ENCODE results near the gene AGAP1. TPM values are rescaled to one million over a fixed set of nuclear protein-coding genes. Genes with fewer than 3 reads are reported as not detected.
A peak's percentile ranks its signal among the peaks of the same experiment; 100 is the strongest.

The AGAP1 gene
- total RNA-seq, 1 donor, result 18.5 TPM

GRCh38 chr2:235745597-235745996 is 251.8 kb downstream of the AGAP1 start:
- H3K4me1 ChIP-seq (ENCODE audit: insufficient read depth, low read length), result no peaks in the 10 kb centered on the region
- peaks cover 10% of the 10 kb centered on the region for H3K36me3 ChIP-seq (ENCODE audit: insufficient read depth, low read length)
- DNase-seq (ENCODE audit: insufficient read length, low spot score, missing footprints), result no peak
- no peak overlapping the region for H3K4me2 ChIP-seq (ENCODE audit: insufficient read depth, low read length)
- H3K9me3 ChIP-seq (ENCODE audit: low read depth, low read length), result no peaks in the 10 kb centered on the region
- H3K27ac ChIP-seq (ENCODE audit: low read depth, low read length), result no peak overlapping the region
- no peak overlapping the region for H2AFZ ChIP-seq (ENCODE audit: low read length)
- no peak for TF ChIP-seq CTCF (IDR thresholded peaks at IDR 0.05; ENCODE audit: extremely low read depth, low read depth, low read length)
- H3K27me3 ChIP-seq (ENCODE audit: insufficient read depth, low read length), result no peaks in the 10 kb centered on the region
- H3K79me2 ChIP-seq (ENCODE audit: insufficient read depth, low read length), result no peaks in the 10 kb centered on the region
- H4K20me1 ChIP-seq (ENCODE audit: insufficient read depth, low read length), result peaks cover 2% of the 10 kb centered on the region
- no peak overlapping the region for H3K4me3 ChIP-seq (ENCODE audit: insufficient read depth, low read length)

GRCh38 chr2:235746257-235746934 is 252.6 kb downstream of the AGAP1 start:
- peaks cover 15% of the 10 kb centered on the region for H3K36me3 ChIP-seq (ENCODE audit: insufficient read depth, low read length)
- no peaks in the 10 kb centered on the region for H3K79me2 ChIP-seq (ENCODE audit: insufficient read depth, low read length)
- H3K27me3 ChIP-seq (ENCODE audit: insufficient read depth, low read length), result no peaks in the 10 kb centered on the region
- H4K20me1 ChIP-seq (ENCODE audit: insufficient read depth, low read length), result no peaks in the 10 kb centered on the region
- H3K4me3 ChIP-seq (ENCODE audit: insufficient read depth, low read length), result no peak overlapping the region
- no peaks in the 10 kb centered on the region for H3K4me1 ChIP-seq (ENCODE audit: insufficient read depth, low read length)
- no peaks in the 10 kb centered on the region for H3K9me3 ChIP-seq (ENCODE audit: low read depth, low read length)
- DNase-seq (ENCODE audit: insufficient read length, low spot score, missing footprints), result peak; percentile 98
- H3K4me2 ChIP-seq (ENCODE audit: insufficient read depth, low read length), result no peak overlapping the region
- H2AFZ ChIP-seq (ENCODE audit: low read length), result no peak overlapping the region
- TF ChIP-seq CTCF (IDR thresholded peaks at IDR 0.05; ENCODE audit: extremely low read depth, low read depth, low read length), result peak; percentile 89
- H3K27ac ChIP-seq (ENCODE audit: low read depth, low read length), result no peak overlapping the region

GRCh38 chr2:235747001-235747785 is 253.3 kb downstream of the AGAP1 start:
- no peak for TF ChIP-seq CTCF (IDR thresholded peaks at IDR 0.05; ENCODE audit: extremely low read depth, low read depth, low read length)
- Histone ChIP-seq H3K79me2 (ENCODE audit: insufficient read depth, low read length) (no peaks in the 10 kb centered on the region), H3K4me3 (ENCODE audit: insufficient read depth, low read length) (no peak overlapping the region), H4K20me1 (ENCODE audit: insufficient read depth, low read length) (no peaks in the 10 kb centered on the region), H3K4me2 (ENCODE audit: insufficient read depth, low read length) (no peak overlapping the region), H3K27me3 (ENCODE audit: insufficient read depth, low read length) (no peaks in the 10 kb centered on the region), H3K27ac (ENCODE audit: low read depth, low read length) (no peak overlapping the region), H2AFZ (ENCODE audit: low read length) (no peak overlapping the region), H3K9me3 (ENCODE audit: low read depth, low read length) (no peaks in the 10 kb centered on the region), H3K4me1 (ENCODE audit: insufficient read depth, low read length) (no peaks in the 10 kb centered on the region), H3K36me3 (ENCODE audit: insufficient read depth, low read length) (peaks cover 16% of the 10 kb centered on the region)
- DNase-seq (ENCODE audit: insufficient read length, low spot score, missing footprints), result peak; percentile 85

- Histone ChIP-seq H3K27me3 (ENCODE audit: insufficient read depth, low read length) (no peaks in the 10 kb centered on the region), H3K4me2 (ENCODE audit: insufficient read depth, low read length) (no peak overlapping the region), H2AFZ (ENCODE audit: low read length) (no peak overlapping the region), H3K79me2 (ENCODE audit: insufficient read depth, low read length) (no peaks in the 10 kb centered on the region), H3K4me3 (ENCODE audit: insufficient read depth, low read length) (no peak overlapping the region), H3K9me3 (ENCODE audit: low read depth, low read length) (no peaks in the 10 kb centered on the region), H3K4me1 (ENCODE audit: insufficient read depth, low read length) (no peaks in the 10 kb centered on the region), H3K36me3 (ENCODE audit: insufficient read depth, low read length) (peaks cover 12% of the 10 kb centered on the region), H4K20me1 (ENCODE audit: insufficient read depth, low read length) (no peaks in the 10 kb centered on the region), H3K27ac (ENCODE audit: low read depth, low read length) (no peak overlapping the region)
- DNase-seq (ENCODE audit: insufficient read length, low spot score, missing footprints), result peak; percentile 9
- no peak for TF ChIP-seq CTCF (IDR thresholded peaks at IDR 0.05; ENCODE audit: extremely low read depth, low read depth, low read length)
Measured at GRCh38 chr2:235747786-235748091, 253.9 kb downstream of the AGAP1 start.
